Left ventricle myocardium inferior (tissue), 1 donor: ENCODE measurements around the gene NCKAP5. TPM values are rescaled to one million over a fixed set of nuclear protein-coding genes. Genes with fewer than 3 reads are reported as not detected.
"Not testable (repeated sequence)": the region's sequence is repeated elsewhere in the genome, so short reads cannot be mapped to it uniquely, and the experiment has no call there.

Source experiments
- DNase-seq: peaks from one replicate; pipeline ENCODE4 v3.0.0-alpha.2; 2020
- H3K27ac ChIP-seq: fragments of 200-600 bp; replicated peaks from 2 replicates; pipeline ENCODE4 v1.8.0; 2021
- H3K27me3 ChIP-seq: fragments of 200-600 bp; 2 replicates; pipeline ENCODE4 v1.8.0; 2021; ENCODE audit warnings: low read depth
- H3K36me3 ChIP-seq: fragments of 200-600 bp; 2 replicates; pipeline ENCODE4 v1.8.0; 2021
- H3K4me1 ChIP-seq: fragments of 200-600 bp; 2 replicates; pipeline ENCODE4 v1.8.0; 2021
- H3K4me3 ChIP-seq: fragments of 200-600 bp; 2 replicates; pipeline ENCODE4 v1.8.0; 2021; ENCODE audit warnings: mild to moderate bottlenecking, moderate library complexity
- H3K9me3 ChIP-seq: fragments of 200-600 bp; replicated peaks from 2 replicates; pipeline ENCODE4 v1.8.0; 2021
- intact Hi-C: fragments of 100-400 bp; cut with micrococcal nuclease; formaldehyde crosslinking; loops from one replicate; pipeline ENCODE4 v1.11.0; 2022
- total RNA-seq: library from RNA; stranded (reverse); fragmentation: NEBNext Ultra II Directional; extraction: Animal tissue kit (Norgen Biotek cat#: 25700); gene quantifications from one replicate; pipeline ENCODE4 v1.2.1, GENCODE V29; 2021
- TF ChIP-seq, protein P1 (sequence below): fragments of 200-600 bp; IDR thresholded peaks from 2 replicates; pipeline ENCODE4 v1.8.0; 2021; ENCODE audit warnings: antibody characterized with exemption, mild to moderate bottlenecking, borderline replicate concordance
- donor health status: DM: no; HTN: yes; CAD: no; lungs with severe emphysema.

The NCKAP5 gene
- total RNA-seq, 1 donor from 2014 or later, result 6.0 TPM

DNA sequence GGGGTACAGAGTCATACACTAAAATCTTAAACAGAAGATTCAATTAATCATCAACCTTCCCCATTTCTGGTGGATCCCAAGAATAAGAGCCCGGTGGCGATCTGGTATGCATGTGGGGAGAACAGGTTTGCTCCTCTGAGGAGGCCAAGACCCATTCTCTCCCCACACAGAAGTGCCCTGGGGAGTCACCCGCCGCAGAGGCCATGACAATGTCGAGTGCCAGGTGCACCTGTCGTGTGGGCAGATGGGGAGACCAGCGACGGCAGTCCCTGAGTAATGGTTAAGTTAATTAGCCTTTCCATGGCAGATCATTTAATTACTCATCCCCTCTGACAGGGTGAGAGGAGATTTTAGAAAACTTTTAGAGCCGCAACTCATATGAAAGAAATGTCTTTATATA lies 345.0 kb downstream of the NCKAP5 start:
- no peaks in the 10 kb centered on the region for H3K36me3 ChIP-seq
- H3K4me1 ChIP-seq, result no peaks in the 10 kb centered on the region
- H3K27me3 ChIP-seq, result no peaks in the 10 kb centered on the region
- no peak overlapping the region for H3K4me3 ChIP-seq
- H3K9me3 ChIP-seq, result no peaks in the 10 kb centered on the region
- TF ChIP-seq, protein P1, sequence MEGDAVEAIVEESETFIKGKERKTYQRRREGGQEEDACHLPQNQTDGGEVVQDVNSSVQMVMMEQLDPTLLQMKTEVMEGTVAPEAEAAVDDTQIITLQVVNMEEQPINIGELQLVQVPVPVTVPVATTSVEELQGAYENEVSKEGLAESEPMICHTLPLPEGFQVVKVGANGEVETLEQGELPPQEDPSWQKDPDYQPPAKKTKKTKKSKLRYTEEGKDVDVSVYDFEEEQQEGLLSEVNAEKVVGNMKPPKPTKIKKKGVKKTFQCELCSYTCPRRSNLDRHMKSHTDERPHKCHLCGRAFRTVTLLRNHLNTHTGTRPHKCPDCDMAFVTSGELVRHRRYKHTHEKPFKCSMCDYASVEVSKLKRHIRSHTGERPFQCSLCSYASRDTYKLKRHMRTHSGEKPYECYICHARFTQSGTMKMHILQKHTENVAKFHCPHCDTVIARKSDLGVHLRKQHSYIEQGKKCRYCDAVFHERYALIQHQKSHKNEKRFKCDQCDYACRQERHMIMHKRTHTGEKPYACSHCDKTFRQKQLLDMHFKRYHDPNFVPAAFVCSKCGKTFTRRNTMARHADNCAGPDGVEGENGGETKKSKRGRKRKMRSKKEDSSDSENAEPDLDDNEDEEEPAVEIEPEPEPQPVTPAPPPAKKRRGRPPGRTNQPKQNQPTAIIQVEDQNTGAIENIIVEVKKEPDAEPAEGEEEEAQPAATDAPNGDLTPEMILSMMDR, result no peak
- intact Hi-C loops, result no loop called here
- DNase-seq, result no peak
- no peak overlapping the region for H3K27ac ChIP-seq

DNA sequence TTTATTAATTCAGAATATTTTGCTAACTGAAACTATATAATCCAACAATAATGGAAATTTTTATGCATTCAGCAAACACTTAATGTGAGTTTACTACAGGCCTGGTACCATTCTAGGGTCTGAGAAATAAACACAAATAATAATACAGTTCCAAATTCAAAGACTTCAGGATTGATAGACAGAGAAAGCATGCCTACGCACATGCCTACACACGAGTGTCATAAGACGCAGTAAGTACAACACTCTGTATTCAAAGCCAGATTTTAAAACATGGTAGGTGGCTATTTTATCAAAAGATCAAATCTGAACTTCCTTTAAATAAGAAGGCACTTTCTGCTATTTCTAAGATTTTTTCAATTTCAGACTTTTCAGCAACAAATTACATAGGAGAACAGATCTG lies 346.9 kb downstream of the NCKAP5 start:
- Histone ChIP-seq H3K4me1 (no peaks in the 10 kb centered on the region), H3K9me3 (no peaks in the 10 kb centered on the region), H3K27me3 (no peaks in the 10 kb centered on the region), H3K27ac (no peak overlapping the region), H3K4me3 (no peak overlapping the region), H3K36me3 (no peaks in the 10 kb centered on the region)
- no peak for DNase-seq
- intact Hi-C loops, result no loop called here
- TF ChIP-seq, protein P1, result no peak

DNA sequence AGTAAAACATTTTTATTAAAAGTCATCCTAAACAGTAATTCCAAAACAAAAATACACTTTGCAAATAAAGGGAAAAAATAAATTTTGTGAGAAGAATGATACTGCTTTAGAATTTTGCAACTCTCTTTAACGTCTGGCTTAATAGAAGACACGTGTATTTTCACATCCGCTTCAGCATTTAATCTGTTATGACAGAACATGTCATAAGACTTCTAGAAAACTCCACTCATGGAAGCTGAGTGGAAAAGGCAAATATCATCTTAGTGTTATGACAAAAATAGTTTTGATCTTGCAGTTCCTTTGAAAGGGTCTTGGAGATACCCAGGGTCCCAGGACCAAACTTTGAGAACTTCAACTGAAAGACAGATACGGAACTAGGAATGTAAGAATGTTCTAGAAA lies 350.1 kb downstream of the NCKAP5 start:
- TF ChIP-seq, protein P1, result no peak
- Histone ChIP-seq H3K36me3 (no peaks in the 10 kb centered on the region), H3K4me1 (no peaks in the 10 kb centered on the region), H3K27ac (no peak overlapping the region), H3K4me3 (no peak overlapping the region), H3K9me3 (peaks cover 7% of the 10 kb centered on the region), H3K27me3 (no peaks in the 10 kb centered on the region)
- no peak for DNase-seq
- intact Hi-C loops, result no loop called here

DNA sequence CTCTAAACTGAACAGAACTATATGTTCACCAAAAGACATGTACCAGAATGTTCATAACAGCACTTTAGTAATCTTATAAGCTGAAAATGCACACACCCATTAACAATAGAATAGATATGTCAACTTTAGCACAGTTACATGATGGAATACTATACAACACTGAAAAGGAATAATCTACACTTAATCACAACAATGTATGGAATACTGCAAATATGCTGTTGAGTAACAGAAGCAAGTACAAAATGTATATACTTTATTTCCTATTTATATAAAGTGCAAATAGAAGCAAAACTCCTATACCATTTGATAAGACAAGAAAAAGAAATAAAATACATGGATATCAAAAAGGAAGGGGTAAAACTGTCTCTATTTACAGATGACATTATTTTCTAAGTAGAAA lies 352.8 kb downstream of the NCKAP5 start:
- H3K36me3 ChIP-seq, result no peaks in the 10 kb centered on the region
- no peak overlapping the region for H3K27ac ChIP-seq
- TF ChIP-seq, protein P1, result no peak
- H3K4me3 ChIP-seq, result no peak overlapping the region
- peaks cover 7% of the 10 kb centered on the region for H3K9me3 ChIP-seq
- H3K27me3 ChIP-seq, result no peaks in the 10 kb centered on the region
- H3K4me1 ChIP-seq, result no peaks in the 10 kb centered on the region
- DNase-seq, result no peak
- intact Hi-C loops, result no loop called here

DNA sequence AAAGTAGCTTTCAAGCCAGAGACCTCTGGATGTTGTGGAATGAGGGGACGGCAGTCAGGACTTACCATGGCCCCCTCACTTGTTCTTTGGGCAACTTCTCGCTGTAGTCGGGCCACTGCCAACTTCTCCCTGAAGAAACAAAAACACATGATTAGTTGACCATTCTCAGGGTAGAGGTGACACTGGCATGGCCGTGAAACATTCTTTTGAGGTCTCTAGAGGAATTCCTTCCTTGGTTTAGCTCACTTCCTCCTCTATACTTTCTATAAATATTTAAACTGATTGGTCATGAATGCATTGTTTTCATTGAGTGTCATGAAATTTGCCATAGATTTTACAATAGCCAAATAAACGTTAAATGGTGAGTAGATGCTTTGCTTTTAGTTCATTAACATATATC lies 354.6 kb downstream of the NCKAP5 start:
- Histone ChIP-seq H3K27ac (no peak overlapping the region), H3K4me3 (no peak overlapping the region), H3K36me3 (no peaks in the 10 kb centered on the region), H3K27me3 (no peaks in the 10 kb centered on the region), H3K9me3 (peaks cover 7% of the 10 kb centered on the region), H3K4me1 (no peaks in the 10 kb centered on the region)
- no peak for DNase-seq
- intact Hi-C loops, result no loop called here
- TF ChIP-seq, protein P1, result no peak

DNA sequence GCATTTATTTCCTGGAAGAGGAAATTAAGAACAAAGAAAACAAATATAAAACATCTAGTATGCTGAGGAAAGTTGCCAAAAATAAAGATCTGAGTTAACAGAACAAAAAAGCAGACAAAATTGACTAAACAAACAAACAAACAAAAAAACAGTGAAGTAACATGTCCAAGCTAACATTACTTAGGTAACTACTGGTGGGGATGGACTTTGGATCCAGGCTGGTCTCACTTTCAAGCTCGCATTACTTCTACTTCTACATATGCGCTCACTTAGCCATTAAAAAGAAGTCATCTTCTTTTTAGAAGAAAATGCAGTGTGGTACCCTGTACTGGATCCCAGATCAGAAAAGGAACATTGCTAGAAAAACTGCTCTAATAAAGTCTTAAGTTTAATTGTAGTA lies 358.9 kb downstream of the NCKAP5 start:
- H3K9me3 ChIP-seq, result peaks cover 16% of the 10 kb centered on the region
- intact Hi-C loops, result no loop called here
- H3K27ac ChIP-seq, result no peak overlapping the region
- H3K27me3 ChIP-seq, result no peaks in the 10 kb centered on the region
- H3K36me3 ChIP-seq, result peaks cover 4% of the 10 kb centered on the region
- H3K4me3 ChIP-seq, result no peak overlapping the region
- H3K4me1 ChIP-seq, result no peaks in the 10 kb centered on the region
- DNase-seq, result no peak
- TF ChIP-seq, protein P1, result no peak

DNA sequence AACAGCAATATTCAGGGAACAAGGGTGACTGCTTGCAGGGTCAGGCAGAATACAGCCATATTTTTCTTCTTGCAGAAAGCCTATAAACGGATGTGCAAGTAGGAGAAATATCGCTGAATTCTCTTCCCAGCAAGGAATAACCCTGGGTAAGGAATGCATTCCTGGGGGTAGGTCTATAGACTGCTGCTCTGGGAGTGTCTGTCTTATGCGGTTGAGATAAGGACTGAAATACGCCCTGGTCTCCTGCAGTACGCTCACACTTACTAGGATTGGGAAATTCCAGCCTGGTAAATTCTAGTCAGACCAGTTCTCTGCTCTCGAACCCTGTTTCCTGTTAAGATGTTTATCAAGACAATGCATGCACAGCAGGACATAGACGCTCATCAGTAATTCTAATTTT lies 361.6 kb downstream of the NCKAP5 start:
- H3K4me1 ChIP-seq, intact Hi-C loops, H3K4me3 ChIP-seq, H3K36me3 ChIP-seq, H3K27ac ChIP-seq, H3K27me3 ChIP-seq, DNase-seq: not testable (repeated sequence)
- peaks cover 20% of the 10 kb centered on the region for H3K9me3 ChIP-seq
